GM12801 (cell line): Measurements from ENCODE around the gene IQGAP2.

Source experiments
- CTCF ChIP-seq: IDR thresholded peaks from one replicate; pipeline ENCODE4 v1.5.1; 2011; ENCODE audit warnings: control low read depth; ENCODE audit not compliant: insufficient read length; ENCODE audit errors: extremely low read depth

Gene IQGAP2

DNA sequence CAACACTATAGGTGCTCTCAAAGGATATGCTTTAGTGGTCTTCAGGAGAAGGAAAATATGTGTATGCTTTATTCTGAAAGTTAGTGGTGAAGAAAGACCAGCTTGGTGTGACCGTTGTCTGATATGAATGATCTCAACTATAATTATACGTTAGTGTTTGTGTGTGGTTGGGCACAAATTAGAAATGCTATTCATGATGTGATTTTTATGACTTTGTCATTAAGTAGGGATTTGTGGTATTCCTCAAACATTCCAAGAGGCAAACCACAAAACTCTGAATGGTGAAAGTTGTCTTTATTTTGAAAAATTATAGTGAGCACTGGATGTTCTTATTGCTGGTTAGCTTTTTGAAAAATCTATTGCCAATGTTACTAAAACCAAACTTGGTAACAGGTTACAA, 306.7 kb downstream of the IQGAP2 start:
- no peak for TF ChIP-seq CTCF

- TF ChIP-seq CTCF: no peak
Observed at GRCh38 chr5:76710991-76711390, 307.9 kb downstream of the IQGAP2 start.

- TF ChIP-seq CTCF: no peak
Observed at GRCh38 chr5:76714751-76715485, 311.8 kb downstream of the IQGAP2 start.

DNA sequence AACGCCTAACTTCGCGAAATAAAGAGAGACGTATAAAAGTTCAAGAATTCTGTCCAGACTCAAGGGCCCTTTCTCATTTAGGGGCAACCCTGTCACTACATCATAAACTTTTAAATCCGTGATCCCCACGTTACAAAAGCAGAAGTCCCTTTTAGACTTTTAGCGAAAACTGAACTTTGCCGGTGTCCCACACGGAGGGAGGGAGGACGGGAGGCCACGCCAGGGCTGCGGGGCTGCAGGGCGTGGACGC, 312.3 kb downstream of the IQGAP2 start:
- no peak for TF ChIP-seq CTCF

- no peak for TF ChIP-seq CTCF
Observed at GRCh38 chr5:76715736-76716455, 312.8 kb downstream of the IQGAP2 start, which contains the start of gene F2R. TSS of gene F2R (plus strand) at chr5:76716126. CDS start at chr5:76716308, 182 bp downstream.

DNA sequence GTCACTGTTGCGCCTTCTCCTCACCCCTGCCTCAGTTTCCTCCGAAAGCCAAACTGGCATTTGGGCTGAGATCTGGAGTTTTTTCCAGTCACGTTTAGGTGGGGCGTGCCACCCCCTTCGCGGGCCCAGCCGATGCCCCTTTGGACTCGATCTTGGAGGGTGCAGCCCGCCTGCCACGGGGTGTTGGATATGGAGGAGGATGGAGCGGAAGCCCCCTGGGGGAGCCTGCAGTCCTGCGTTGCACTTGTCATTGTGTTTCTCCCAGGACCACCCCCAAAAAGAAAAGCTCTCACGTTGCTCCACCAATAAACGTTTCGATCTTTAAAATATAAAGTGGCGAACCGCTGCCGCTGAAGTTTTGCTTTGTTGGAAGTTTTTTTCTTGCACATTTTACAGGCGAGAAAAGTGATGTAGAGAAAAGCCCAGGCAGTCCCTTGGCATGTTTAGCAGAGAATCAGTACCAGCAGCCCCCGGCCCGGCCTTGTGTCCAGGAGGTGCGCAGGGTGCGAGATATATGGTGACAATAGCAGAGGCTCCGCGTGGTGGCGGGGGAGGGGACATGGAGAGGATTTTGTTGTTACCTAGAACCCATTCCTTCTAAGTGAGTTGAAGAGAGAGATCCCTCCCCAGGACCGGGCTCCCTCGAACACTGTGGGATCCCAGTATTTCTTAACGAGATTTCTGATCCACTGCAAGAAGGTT, 313.5 kb downstream of the IQGAP2 start:
- TF ChIP-seq CTCF: no peak

DNA sequence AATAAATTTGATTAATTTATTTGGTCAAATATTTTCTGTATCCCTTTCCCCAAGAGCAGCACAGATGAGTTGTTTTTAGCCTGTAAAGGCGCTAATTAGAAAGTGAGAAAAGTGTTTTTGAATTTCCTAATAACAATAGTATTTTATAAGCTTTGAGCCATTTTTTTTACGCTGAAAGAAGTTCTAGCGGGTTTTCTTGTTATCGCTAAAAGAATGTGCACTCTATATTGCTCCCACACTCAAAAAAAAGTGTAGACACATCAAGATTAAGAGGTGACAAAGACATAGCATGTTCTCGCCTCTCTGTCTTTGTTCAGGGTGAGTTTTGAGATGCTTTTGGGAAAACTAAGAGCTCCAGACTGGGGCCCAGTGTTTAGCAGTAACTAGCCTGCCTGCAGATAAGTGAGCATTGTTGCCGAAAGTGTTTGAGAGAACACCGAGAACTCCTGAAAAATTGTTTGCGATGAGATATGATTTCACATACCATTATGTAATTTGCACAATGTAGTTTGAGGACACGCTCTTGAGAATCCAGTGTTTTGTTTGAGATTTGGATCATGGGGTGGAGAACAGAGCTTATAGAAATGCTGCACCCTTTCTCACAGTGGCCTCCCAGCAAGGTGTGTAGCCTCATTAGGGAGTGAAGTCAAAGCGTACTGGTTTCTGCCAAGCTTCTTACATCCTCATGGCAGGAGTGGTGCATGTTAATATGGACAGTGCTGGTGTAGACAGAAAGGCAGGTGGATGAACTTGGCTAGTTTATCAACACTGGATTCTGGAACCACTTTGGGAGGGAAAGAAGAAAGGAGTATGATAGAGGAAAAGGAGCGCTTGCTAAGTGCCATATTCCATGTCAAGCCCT, 314.4 kb downstream of the IQGAP2 start:
- TF ChIP-seq CTCF: no peak
